ENCODE results near the gene CACNG7.

GRCh38 chr19:53870485-53870844 lies 38.6 kb upstream of the CACNG7 start:
- TF ChIP-seq CTCF (IDR thresholded peaks at IDR 0.05; ENCODE audit: insufficient read depth, low read length) (no peak), REST (IDR thresholded peaks at IDR 0.05; ENCODE audit: insufficient replicate concordance, low read depth) (no peak), GABPA (IDR thresholded peaks at IDR 0.05; ENCODE audit: low read depth) (no peak)
